ENCODE measurements around the gene PIK3R6. TPM values are rescaled to one million over a fixed set of nuclear protein-coding genes. Genes with fewer than 3 reads are reported as not detected.

PIK3R6 gene
- total RNA-seq, 3 donors from 2014 or later (not counting 1 experiment from before 2014, with no cell fraction given) = 0.84 to 6.3 (median 1.4) TPM

DNA sequence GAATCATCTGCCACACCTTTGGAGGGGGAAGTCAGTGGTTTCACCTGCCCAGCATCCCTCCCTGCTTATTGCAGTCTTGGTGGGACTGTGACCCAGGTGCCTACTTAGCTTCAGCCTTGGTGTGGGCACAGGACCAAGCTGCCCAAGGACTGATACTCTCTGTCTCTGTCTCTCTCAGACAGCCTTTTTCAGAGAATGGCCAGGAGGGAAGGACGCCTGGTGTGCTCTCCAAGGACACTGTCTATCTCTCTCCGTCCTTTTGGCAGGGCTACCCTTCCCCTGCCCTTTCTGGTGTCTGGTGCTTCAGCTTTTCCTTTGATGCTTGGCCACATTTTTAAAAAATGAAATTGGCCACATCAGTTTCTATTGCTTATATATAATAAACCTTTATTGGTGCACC lies 19.6 kb downstream of the PIK3R6 start:
- no peak for TF ChIP-seq CTCF (IDR thresholded peaks at IDR 0.05)
- Mint-ChIP-seq H3K27ac (no peak overlapping the region), H3K4me1 (no peaks in the 10 kb centered on the region), H3K9me3 (no peaks in the 10 kb centered on the region), H3K36me3 (no peaks in the 10 kb centered on the region), H3K27me3 (ENCODE audit: low read depth in 2 of 2) (no peaks in the 10 kb centered on the region), H3K4me3 (no peak overlapping the region)
- no peak overlapping the region for H3K4me3 ChIP-seq (ENCODE audit: low read length)
- H3K27ac ChIP-seq (ENCODE audit: low read length) = no peak overlapping the region
- H3K4me1 ChIP-seq (ENCODE audit: control insufficient read depth, insufficient read depth, low read length) = no peaks in the 10 kb centered on the region
- no peak for DNase-seq
- H3K36me3 ChIP-seq (ENCODE audit: control insufficient read depth, insufficient read depth, low read length) = no peaks in the 10 kb centered on the region
- intact Hi-C loops (cut with micrococcal nuclease) = no loop called here
- H3K9me3 ChIP-seq (ENCODE audit: control insufficient read depth, insufficient read depth, low read length) = no peaks in the 10 kb centered on the region
- ATAC-seq = no peak
- H3K27me3 ChIP-seq (ENCODE audit: control insufficient read depth, insufficient read depth, low read length) = no peaks in the 10 kb centered on the region
- 88% methylated on average over 2 of the region's 2 CpGs for WGBS (ENCODE audit: insufficient coverage)

GRCh38 chr17:8846768-8847211 lies 20.7 kb downstream of the PIK3R6 start:
- H3K4me1 Mint-ChIP-seq = peaks cover 0 to 5% of the 10 kb centered on the region in 2 donors
- H3K9me3 ChIP-seq (ENCODE audit: control insufficient read depth, insufficient read depth, low read length) = no peaks in the 10 kb centered on the region
- TF ChIP-seq CTCF (IDR thresholded peaks at IDR 0.05) = no peak
- no peaks in the 10 kb centered on the region for H3K9me3 Mint-ChIP-seq
- H3K27ac Mint-ChIP-seq = no peak overlapping the region
- DNase-seq (peak in 1 of 2 donors; percentile 31), ATAC-seq (peak in 1 of 3 donors; percentile 26)
- H3K4me3 ChIP-seq (ENCODE audit: low read length) = no peak overlapping the region
- H3K36me3 ChIP-seq (ENCODE audit: control insufficient read depth, insufficient read depth, low read length) = no peaks in the 10 kb centered on the region
- no peaks in the 10 kb centered on the region for H3K4me1 ChIP-seq (ENCODE audit: control insufficient read depth, insufficient read depth, low read length)
- H3K36me3 Mint-ChIP-seq = no peaks in the 10 kb centered on the region
- no peak overlapping the region for H3K4me3 Mint-ChIP-seq
- intact Hi-C loops (cut with micrococcal nuclease) = no loop called here
- no peaks in the 10 kb centered on the region for H3K27me3 Mint-ChIP-seq (ENCODE audit: low read depth in 2 of 2)
- H3K27ac ChIP-seq (ENCODE audit: low read length) = no peak overlapping the region
- no peaks in the 10 kb centered on the region for H3K27me3 ChIP-seq (ENCODE audit: control insufficient read depth, insufficient read depth, low read length)

DNA sequence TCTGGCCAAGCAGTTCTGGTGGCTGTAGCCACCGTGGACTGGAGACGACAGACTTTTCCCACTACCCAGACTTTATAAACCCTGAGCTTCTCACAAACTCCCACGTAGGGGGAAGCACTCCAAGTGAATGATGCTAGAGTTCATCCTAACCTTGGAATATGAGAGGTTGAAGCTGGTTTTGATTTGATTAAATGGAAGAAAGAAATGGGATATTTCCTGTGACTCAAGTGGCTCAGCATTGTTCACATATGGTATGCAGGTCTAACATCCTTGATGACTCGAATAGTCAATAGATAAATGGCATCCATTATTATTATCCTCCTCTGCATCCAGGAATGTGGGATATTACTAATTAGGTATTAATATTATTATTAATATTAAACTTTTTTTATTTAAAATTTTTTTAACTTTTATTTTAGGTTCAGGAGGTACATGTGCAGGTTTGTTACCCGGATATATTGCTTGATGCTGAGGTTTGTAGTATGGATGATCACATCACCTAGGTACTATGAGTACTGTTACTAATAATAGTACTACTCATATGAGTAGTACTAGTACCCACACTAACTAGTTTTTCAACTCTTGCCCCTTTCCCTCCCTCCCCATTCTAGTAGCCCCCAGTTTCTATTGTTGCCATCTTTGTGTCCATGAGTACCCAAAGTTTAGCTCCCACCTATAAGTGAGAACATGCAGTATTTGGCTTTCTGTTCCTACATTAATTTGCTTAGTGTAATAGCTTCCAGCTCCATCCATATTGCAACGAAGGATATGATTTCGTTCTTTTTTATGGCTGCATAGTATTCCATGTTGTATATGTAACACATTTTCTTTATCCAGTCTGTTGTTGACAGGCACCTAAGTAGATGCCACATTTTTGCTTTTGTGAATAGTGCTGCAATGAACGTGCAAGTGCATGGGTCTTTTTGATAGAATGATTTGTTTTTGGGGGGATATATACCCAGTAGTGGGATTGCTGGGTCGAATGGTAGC lies 22.9 kb downstream of the PIK3R6 start:
- no peak overlapping the region for H3K4me3 Mint-ChIP-seq
- Histone ChIP-seq H3K4me3 (ENCODE audit: low read length) (no peak overlapping the region), H3K36me3 (ENCODE audit: control insufficient read depth, insufficient read depth, low read length) (no peaks in the 10 kb centered on the region), H3K9me3 (ENCODE audit: control insufficient read depth, insufficient read depth, low read length) (no peaks in the 10 kb centered on the region), H3K4me1 (ENCODE audit: control insufficient read depth, insufficient read depth, low read length) (no peaks in the 10 kb centered on the region), H3K27me3 (ENCODE audit: control insufficient read depth, insufficient read depth, low read length) (no peaks in the 10 kb centered on the region), H3K27ac (ENCODE audit: low read length) (no peak overlapping the region)
- WGBS (ENCODE audit: insufficient coverage) = 91% methylated on average over 3 of the region's 9 CpGs
- H3K27ac Mint-ChIP-seq = no peak overlapping the region
- intact Hi-C loops (cut with micrococcal nuclease) = no loop called here
- ATAC-seq (no peak), DNase-seq (no peak)
- no peaks in the 10 kb centered on the region for H3K27me3 Mint-ChIP-seq (ENCODE audit: low read depth in 2 of 2)
- H3K9me3 Mint-ChIP-seq = no peaks in the 10 kb centered on the region
- peaks cover 0 to 5% of the 10 kb centered on the region in 2 donors for H3K4me1 Mint-ChIP-seq
- H3K36me3 Mint-ChIP-seq = no peaks in the 10 kb centered on the region
- no peak for TF ChIP-seq CTCF (IDR thresholded peaks at IDR 0.05)

Measured in natural killer cell (primary cell).